Right lobe of liver (tissue), 6 donors: Measurements from ENCODE around the gene PPP1R2. TPM values are rescaled to one million over a fixed set of nuclear protein-coding genes. Genes with fewer than 3 reads are reported as not detected.

Experiments used
- ATAC-seq, 4 donors: fragments of 200-7000 bp; cut with Tn5 transposase; one replicate each; pipeline ENCODE4 v1.9.1; 2020; ENCODE audit warnings: mild to moderate bottlenecking in 4 of 4, moderate library complexity in 4 of 4
- DNase-seq, 3 donors: peaks; one replicate each; pipeline ENCODE4 v3.0.0-alpha.2; 2020
- H3K27ac ChIP-seq, 3 donors: fragments of 200-600 bp; one replicate each; pipeline ENCODE4 v1.8.0; 2022
- H3K27me3 ChIP-seq, 2 donors: fragments of 200-600 bp; one replicate each; pipeline ENCODE4 v1.8.0; 2022
- H3K36me3 ChIP-seq, 4 donors: fragments of 200-600 bp; sonication (generic) in 1 of 4; one replicate each; pipeline versions ENCODE4 v1.5.1 to v1.8.0; 2017 to 2022; ENCODE audit warnings: control low read depth in 1 of 4
- H3K4me1 ChIP-seq, 4 donors: fragments of 200-600 bp; sonication (generic) in 1 of 4; one replicate each; pipeline versions ENCODE4 v1.5.1 to v1.8.0; 2017 to 2022; ENCODE audit warnings: control low read depth in 1 of 4
- H3K4me3 ChIP-seq, 3 donors: fragments of 200-600 bp; one replicate each; pipeline ENCODE4 v1.8.0; 2022
- H3K9me3 ChIP-seq, 4 donors: fragments of 200-600 bp; sonication (generic) in 1 of 4; one replicate each; pipeline versions ENCODE4 v1.5.1 to v1.8.0; 2017 to 2022; ENCODE audit warnings: control low read depth in 1 of 4
- POLR2A ChIP-seq: fragments of 450-650 bp; IDR thresholded peaks from one replicate; pipeline ENCODE4 v1.6.1; 2017; ENCODE audit warnings: antibody characterized with exemption, mild to moderate bottlenecking
- WGBS: methylation state at CpG from one replicate; pipeline ENCODE4 v1.1.6; 2018; ENCODE audit warnings: low coverage, low lambda C conversion rate; ENCODE audit not compliant: insufficient coverage; ENCODE audit errors: missing lambda C conversion rate; 5-methylcytosine and 5-hydroxymethylcytosine counted together
- intact Hi-C, 2 donors: fragments of 100-400 bp; cut with DNase I; formaldehyde crosslinking; loops; one replicate each; pipeline versions ENCODE4 v1.11.2 to v1.14.1; 2022
- total RNA-seq, 6 experiments: library from RNA; depleted of rRNA in 2 of 6; stranded (reverse); fragments of >200 nt in 2 of 6; fragmentation: NEBNext Ultra II Directional in 3 of 6; extraction: Animal tissue kit (Norgen Biotek cat#: 25700) in 3 of 6; gene quantifications; one replicate each; pipeline versions ENCODE4 v1.1.0 to v1.2.4, GENCODE V29; 2016 to 2023
- TF ChIP-seq, protein P1 (sequence below), 4 donors: fragments of 200-600 bp in 3 of 4; fragments of 450-650 bp in 1 of 4; IDR thresholded peaks; one replicate each; pipeline versions ENCODE4 v1.5.1 to v1.8.0; 2016 to 2022; ENCODE audit warnings: antibody characterized with exemption in 4 of 4, mild to moderate bottlenecking in 2 of 4
- donor health status: DM: no; HTN: yes; CAD: no.
- donor health status: DM: no; HTN: no; CAD: no.
- donor health status: DM: no; HTN: no; CAD: no.
- donor health status: DM: no; HTN: yes; CAD: no.
- donor health status: DM: no; HTN: yes; CAD: no.

The PPP1R2 gene
- total RNA-seq, 6 experiments from 2014 or later = 10.3 to 25.4 (median 14.9) TPM

DNA sequence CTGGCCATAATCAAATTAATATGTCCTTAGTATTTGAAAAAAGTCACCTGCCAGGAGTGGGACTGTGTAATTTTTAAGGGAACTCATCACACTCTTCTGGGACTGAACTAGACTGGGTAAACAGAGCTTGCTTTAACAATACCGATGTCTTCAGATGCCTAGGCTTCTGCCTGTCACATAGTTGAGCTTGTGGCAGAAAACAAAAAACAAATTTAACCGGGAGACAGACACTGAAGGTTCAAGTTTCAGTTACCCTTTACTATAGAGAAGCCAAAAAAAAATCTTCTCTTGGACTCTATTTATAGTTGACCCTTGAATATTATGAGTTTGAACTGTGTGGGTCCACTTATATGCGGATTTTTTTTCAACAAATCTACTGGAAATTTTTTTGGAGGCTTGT, 10.8 kb downstream of the PPP1R2 start:
- Histone ChIP-seq H3K9me3 (no peaks in the 10 kb centered on the region), H3K36me3 (no peaks in the 10 kb centered on the region), H3K4me3 (no peak overlapping the region), H3K4me1 (no peaks in the 10 kb centered on the region), H3K27ac (no peak overlapping the region), H3K27me3 (no peaks in the 10 kb centered on the region)
- DNase-seq = no peak
- ATAC-seq = no peak
- TF ChIP-seq POLR2A = no peak
- TF ChIP-seq, protein P1, sequence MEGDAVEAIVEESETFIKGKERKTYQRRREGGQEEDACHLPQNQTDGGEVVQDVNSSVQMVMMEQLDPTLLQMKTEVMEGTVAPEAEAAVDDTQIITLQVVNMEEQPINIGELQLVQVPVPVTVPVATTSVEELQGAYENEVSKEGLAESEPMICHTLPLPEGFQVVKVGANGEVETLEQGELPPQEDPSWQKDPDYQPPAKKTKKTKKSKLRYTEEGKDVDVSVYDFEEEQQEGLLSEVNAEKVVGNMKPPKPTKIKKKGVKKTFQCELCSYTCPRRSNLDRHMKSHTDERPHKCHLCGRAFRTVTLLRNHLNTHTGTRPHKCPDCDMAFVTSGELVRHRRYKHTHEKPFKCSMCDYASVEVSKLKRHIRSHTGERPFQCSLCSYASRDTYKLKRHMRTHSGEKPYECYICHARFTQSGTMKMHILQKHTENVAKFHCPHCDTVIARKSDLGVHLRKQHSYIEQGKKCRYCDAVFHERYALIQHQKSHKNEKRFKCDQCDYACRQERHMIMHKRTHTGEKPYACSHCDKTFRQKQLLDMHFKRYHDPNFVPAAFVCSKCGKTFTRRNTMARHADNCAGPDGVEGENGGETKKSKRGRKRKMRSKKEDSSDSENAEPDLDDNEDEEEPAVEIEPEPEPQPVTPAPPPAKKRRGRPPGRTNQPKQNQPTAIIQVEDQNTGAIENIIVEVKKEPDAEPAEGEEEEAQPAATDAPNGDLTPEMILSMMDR (IDR thresholded peaks at IDR 0.05) = no peak
- WGBS = 44% methylated on average over 2 of the region's 3 CpGs
- intact Hi-C loops = no loop called here

DNA sequence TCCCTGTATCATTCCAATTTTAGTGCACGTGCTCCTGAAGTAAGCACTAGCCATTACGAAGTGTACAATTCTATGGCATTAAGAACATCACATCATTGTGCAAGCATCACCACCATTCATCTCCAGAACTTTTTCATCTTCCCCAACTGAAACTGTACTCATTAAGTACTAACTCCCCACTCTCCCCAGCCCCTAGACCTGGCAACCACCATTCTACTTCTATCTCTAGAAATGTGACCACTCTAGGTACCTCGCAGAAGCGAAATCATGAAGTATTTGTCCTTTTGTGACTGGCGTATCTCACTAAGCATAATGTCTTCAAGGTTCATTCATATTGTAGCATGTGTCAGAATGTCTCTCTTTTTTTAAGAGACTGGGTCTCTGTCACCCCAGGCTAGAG, 11.4 kb downstream of the PPP1R2 start:
- Histone ChIP-seq H3K36me3 (no peaks in the 10 kb centered on the region), H3K27me3 (no peaks in the 10 kb centered on the region), H3K27ac (no peak overlapping the region), H3K4me1 (no peaks in the 10 kb centered on the region), H3K4me3 (no peak overlapping the region), H3K9me3 (no peaks in the 10 kb centered on the region)
- intact Hi-C loops = no loop called here
- ATAC-seq (no peak), DNase-seq (no peak)
- no peak for TF ChIP-seq POLR2A
- TF ChIP-seq, protein P1 (IDR thresholded peaks at IDR 0.05) = no peak
- whole genome bisulfite sequencing = 82% methylated on average over 5 of the region's 5 CpGs

DNA sequence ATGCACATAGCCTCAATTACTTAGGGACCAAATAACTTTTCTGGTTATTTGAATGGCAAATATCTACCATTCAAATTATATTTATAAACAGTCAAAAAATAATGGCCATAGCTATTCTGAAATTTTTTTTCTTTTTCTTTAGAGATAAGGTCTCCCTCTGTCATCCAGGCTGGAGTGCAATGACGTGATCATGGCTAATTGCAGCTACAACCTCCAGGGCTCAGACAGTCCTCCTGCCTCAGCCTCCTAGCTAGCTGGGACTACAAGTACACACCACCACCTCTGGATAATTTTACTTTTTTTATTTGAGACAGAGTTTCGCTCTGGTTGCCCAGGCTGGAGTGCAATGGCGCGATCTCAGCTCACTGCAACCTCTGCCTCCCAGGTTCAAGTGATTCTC, 16.6 kb downstream of the PPP1R2 start:
- ATAC-seq (no peak), DNase-seq (no peak)
- H3K4me1 ChIP-seq = no peaks in the 10 kb centered on the region
- H3K9me3 ChIP-seq = no peaks in the 10 kb centered on the region
- 94% methylated on average over 2 of the region's 4 CpGs for whole genome bisulfite sequencing
- no peak overlapping the region for H3K27ac ChIP-seq
- peaks cover 0 to 11% (median 6%) of the 10 kb centered on the region in 4 donors for H3K36me3 ChIP-seq
- no peak overlapping the region for H3K4me3 ChIP-seq
- intact Hi-C loops = no loop called here
- H3K27me3 ChIP-seq = no peaks in the 10 kb centered on the region
- TF ChIP-seq, protein P1 (IDR thresholded peaks at IDR 0.05) = no peak
- no peak for TF ChIP-seq POLR2A

DNA sequence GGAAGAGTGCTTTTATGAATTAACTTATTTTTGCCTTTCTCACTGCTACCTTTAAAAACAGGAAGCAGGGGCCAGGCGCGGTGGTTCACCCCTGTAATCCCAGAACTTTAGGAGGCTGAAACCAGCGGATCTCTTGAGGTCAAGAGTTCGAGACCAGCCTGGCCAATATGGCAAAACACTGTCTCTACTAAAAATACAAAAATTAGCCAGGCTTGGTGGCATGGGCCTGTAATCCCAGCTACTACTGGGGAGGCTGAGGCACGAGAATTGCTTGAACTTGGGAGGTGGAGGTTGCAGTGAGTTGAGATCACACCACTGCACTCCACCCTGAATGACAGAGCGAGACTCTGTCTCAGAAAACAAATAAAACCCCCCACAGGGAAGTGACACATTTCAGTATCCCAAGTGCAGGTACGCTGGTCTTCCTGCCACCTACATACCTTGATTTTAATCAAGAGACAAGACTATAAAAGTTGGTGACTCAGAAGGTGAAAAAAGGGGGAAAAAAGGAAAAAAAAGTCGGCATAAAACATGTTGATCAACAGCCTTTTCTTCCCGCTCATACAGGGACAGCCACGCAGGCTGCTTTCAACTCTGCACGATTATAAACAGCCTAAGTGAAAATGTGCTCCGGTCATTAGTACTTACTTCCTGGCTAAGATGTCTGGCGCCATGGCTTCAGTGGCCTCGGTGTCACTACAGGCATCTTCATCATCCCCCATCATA, 18.8 kb downstream of the PPP1R2 start:
- WGBS = 73% methylated on average over 12 of the region's 14 CpGs
- H3K27me3 ChIP-seq = no peaks in the 10 kb centered on the region
- intact Hi-C loops = loop anchor here in 1 of 2 donors (5.0 kb wide), 1 partner anchor 252 kb away; the partner anchor contains the start of gene XXYLT1
- no peak overlapping the region for H3K27ac ChIP-seq
- TF ChIP-seq, protein P1 (IDR thresholded peaks at IDR 0.05) = no peak
- no peak for TF ChIP-seq POLR2A
- ATAC-seq (peak in 2 of 4 donors; percentile 16 to 34), DNase-seq (no peak)
- H3K9me3 ChIP-seq = no peaks in the 10 kb centered on the region
- H3K4me1 ChIP-seq = no peaks in the 10 kb centered on the region
- no peak overlapping the region for H3K4me3 ChIP-seq
- H3K36me3 ChIP-seq = peaks cover 0 to 11% (median 6%) of the 10 kb centered on the region in 4 donors
